Left forelimb (tissue), 1 donor: ENCODE data around the gene C1orf232.

Source experiments
- DNase-seq: peaks from one replicate; pipeline ENCODE4 v3.0.0-alpha.2; 2018; ENCODE audit warnings: low spot score

Gene C1orf232

DNA sequence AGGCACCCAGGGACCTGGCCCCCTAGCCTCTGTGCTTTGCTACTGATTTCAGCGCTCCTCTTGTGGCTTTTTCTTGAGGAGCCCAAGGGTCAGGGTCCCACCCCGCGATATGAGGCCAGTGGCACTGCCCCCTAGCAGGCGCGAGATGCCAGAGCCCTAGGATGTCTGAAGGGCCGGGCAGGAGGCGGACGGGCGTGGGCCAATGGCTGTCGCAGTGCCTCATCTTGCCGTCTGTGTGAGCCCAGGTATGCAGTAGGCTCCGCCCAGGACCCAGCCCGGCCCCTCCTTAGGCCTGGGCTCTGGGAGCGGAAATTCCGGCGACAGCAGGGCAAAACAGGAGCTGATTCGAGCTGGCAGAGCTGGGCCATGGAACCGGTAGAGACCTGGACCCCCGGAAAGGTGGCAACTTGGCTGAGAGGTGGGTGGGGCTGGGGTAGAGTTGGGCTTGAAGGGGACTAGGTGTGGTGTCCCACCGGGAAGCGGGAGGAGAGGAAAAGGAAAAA lies 8.5 kb upstream of the C1orf232 start, which contains the start of gene CNKSR1:
TSS of gene CNKSR1 (plus strand) at position 310 of the 503 bp plus-strand sequence. CDS start at position 367, 57 bp downstream.
- no peak for DNase-seq

DNA sequence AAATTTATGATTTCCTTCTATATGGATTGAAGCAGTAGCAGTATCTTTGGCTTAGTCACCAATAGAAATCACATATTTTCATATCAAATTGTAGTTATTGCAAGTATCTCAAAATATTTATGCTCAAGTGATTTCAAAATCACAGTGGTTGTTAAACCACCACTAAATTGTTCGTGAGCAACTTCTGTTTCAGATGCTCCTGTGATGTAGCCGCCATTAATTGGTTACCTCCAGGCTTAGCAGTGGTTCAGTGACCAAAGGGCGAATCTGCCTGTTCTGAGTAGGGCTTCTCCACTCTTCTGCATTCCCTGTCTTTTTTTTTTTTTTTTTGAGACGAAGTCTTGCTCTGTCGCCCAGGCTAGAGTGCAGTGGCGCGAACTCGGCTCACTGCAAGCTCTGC lies 6.6 kb upstream of the C1orf232 start:
- DNase-seq = no peak

DNA sequence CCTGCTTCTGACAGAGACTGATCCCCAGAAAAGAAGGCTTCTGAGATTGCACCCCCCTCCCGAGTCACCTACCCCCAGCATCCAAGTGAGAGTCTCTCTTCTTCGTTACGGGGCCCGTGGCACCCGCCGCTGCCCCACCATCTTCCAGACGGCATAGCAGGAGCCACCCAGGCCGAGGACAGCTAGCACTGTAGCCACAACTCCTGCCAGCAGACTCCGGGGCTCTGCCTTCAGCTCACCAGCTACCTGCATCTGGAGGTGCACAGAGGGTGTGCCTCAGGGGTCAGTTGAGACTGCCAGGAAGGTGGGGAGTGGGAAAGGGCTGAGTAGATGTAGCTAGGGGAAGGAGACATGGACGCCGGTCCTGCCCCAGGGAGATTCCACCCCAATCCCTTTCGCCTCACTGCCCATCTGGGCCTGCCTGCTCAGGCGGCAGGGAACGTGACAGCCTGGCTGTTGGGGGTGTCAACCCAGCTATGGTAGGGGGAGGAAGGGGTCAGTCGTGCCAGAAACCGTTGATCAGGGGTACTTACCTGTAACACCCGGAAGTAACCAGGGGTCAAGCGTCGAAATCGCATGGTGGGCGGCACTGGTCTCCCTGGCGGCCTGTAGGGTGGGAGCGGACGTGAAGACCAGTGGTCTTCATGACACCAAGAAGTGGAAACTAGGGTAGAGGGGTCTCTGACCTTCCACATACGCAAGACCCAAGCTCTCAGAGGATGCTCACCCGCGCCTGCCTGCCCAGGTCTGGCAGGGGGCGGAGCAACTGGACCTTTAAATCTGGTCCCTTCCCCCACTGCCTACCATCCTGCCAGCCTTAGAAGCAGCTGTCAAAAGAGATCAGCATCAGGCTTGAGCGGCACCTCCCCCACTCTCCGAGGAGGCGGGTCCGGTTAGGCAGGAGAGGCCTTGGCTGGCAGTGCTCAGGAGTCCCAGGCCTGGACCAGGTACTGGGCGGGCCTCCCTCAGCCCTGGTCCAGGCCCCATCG lies 2.6 kb upstream of the C1orf232 start, which contains the start of gene ZNF593OS:
TSS of gene ZNF593OS (minus strand) at position 749 of the 989 bp plus-strand sequence. CDS start at position 578, 171 bp downstream.
- DNase-seq = no peak

DNA sequence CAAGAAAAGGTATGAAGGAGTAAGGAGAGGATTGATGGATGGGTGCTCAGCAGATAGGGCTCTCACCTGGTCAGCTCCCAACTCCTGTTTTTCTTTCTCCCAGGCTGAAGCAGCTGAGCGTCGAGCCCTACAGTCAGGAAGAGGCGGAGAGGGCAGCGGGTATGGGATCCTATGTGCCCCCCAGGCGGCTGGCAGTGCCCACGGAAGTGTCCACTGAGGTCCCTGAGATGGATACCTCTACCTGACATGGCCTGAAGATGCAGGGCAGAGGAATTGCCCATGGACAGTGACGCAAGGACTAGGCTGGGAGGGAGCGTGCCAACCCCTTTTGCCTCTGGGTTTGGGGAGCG lies 1.7 kb upstream of the C1orf232 start:
- DNase-seq = no peak

DNA sequence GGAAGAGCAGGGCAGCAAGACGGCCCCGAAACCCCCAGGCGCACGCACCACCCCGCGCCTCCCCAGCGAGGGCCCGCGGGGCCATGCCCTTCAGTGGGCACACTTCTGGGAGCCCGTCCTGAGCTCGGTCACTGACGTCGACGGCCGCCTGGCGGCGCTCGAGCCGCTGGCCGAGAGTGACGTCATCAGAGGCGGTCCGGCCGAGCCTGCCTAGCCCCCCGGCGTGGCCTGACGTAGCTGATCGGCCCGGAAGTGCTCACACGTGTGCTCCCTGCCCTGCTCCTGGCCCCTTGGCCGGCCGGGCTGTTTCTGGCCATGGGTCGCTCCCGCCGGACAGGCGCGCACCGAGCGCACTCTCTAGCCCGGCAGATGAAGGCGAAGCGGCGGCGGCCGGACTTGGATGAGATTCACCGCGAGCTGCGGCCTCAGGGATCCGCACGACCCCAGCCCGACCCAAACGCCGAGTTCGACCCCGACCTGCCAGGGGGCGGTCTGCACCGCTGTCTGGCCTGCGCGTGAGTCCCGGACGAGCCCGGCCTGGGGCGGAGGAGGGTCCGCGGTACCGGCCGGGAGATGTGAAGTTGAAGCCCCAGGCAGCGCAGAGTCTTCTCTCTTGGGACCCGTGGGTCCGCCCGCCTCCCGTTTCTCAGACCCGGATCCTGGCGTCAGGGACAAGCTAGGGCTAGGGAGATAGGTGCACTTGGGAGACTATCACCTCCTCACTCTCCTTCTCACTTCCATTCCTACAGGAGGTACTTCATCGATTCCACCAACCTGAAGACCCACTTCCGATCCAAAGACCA lies 1.1 kb upstream of the C1orf232 start, which contains the start of gene ZNF593:
TSS of gene ZNF593 (plus strand) at position 240 of the 803 bp plus-strand sequence. CDS start at position 316, 76 bp downstream.
- peak; percentile 92 for DNase-seq

DNA sequence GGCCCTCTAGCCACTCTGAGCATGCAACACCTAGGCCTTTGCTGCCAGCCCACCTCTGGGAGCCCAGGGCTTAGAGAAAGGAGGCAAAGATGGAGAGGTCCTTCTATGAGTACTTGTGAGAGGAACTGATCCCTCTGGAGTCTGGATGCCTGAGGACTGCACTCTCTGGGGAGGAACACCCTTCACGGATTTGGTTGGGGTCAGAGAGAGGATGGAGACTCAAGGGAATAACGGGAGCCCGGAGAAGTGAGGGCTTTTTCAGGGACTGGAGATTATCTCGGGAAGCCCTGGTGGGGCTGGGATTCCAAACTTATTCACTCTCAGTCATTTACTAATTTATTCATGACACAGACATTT lies 413 bp upstream of the C1orf232 start:
- no peak for DNase-seq

DNA sequence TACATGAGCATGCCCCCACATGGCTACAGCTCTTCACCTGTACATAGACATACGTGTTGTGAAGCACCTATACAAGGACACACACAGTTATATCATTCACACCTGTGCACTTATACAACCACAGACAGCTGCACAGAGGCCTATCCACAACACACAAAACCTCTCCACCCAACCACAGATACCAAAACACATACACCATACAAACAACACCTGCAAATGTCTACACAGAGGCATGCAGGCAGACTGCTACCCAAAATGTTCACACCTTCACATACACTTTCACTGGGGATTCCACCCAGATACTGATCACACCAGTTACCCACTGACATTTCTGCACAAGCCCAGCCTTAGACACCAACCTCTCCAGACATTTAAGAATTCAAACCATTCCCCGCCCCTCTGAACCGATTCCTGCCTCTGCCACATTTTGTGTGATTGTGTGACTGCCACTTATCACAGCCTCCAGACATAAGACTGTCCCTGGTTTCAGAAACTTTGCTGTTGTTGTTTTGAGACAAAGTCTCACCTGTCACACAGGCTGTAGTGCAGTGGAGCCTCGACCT lies 2.0 kb downstream of the C1orf232 start:
- no peak for DNase-seq

DNA sequence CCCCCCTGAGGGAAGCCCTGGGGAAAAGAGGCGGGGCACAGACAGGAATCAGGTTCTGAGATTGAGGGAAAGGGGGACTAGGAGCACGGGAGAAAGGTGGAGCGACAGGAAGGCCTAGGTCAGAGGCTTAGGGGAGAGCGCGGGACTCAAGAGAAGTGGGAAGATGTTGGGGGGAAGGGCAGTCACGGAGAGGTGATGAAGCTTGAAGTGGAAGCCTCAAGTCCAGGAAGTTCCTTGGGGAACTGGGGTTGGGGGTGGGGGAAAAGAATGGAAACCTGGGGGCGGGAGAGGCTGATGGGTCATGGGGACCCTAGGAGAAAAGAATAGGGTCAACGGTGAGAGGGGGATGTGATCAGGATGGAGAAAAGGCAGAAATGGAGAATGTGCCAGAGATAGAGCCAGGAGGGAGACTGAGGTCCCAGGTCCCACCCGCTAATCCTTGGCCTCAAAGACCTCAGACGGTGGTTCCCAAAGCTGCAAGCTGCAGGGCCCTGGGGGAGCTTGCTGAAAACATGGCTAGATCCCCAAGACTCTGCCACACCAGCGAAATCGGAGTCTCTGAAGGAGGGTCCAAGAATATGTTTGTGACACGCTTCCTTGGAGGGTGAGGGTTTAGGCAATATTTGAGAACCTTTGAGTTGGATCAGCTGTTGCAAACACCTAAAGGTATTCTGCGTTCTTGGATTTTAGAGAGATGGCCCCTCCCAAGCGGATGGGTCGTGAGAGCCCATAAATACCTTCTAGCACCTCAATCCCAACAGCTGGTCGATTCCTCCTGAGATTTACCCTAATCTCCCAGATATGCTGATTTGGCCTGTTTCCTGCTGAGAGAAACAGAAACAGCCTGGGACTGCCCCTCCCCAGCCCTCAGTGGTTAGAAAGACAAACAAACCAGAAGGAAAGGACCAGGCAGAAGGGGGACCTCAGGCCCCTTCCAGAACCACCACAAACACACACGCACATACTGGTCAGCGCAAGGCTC lies 3.6 kb downstream of the C1orf232 start:
- DNase-seq = no peak

DNA sequence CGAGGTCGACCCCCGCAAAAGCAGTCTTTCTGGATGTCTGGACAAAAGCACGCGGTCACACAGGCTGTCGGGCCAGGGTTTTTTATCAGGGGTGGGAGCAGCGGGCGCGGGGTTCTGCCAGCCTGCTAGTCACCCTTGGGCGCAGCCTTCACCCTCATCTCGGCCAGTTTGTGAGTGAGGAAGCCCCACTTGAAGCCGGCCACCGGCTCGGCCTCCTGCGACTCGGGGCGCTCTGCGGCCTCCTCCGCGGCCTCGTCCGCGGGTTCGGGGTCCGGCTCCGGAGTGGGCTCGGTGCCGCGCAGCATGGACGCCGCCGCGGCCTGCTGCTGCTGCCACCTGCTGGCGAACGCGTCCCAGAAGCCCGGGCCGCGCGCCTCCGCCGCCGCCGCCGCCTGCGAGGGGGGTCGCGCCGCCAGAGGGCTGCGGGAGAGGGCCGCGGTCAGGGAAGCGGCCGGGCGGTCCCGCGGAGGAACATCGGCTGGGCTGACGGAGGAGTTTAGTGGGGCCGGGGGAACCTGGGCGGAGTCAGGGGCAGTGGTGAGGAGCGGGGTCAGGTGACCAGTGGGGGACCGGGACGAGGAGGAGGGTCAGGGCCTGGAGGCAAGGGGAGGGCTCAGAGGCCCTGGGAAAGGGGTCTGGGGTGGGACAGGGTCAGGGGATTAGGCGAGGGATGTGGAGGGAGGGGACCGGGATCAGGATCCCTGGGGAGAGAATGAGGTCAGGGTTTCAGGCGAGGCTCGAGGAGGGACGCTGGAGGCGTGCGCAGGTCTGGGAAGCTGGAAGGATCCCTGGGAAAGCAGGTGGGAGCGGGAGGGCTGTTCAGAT lies 4.5 kb downstream of the C1orf232 start:
- DNase-seq = no peak

DNA sequence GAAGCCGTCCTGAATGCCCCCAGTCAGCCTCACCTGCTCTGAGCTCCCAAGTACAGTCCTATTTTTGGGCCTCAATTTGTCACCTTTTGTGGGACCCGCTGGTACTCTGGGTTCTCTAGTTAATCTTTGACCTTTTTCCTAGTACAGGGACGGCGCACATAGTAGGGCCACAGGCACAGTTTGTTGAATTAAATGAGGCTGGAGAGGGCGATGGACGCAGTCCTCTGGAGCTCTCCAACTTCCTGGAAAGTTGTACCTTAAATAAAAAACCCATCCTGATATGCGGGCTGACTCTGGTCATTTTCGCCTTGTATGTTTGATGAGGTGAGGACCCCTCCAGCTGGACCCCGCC lies 5.1 kb downstream of the C1orf232 start:
- no peak for DNase-seq

DNA sequence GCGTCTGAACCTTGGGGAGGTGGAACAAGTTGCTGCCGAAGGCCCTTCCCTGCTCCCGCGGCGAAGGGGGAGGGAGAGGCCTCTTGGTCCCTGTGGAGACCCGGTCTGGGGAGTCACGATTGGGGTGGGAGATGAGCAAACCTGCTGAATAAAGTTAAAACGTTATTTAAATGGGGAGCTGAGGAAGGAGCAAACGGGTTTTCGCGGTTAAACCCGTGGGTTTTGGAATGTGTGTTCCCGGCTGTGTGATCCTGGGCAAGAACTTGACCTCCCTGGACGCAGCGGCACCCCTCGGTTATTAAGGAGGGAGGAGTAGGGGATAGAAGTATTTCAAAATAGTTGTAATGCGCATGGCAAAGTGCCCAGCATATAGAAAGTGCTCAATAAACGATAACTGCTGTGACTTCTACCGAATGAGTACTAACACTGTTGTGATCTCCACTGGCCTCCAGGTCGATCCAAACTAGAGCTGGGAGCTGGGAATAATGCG lies 6.5 kb downstream of the C1orf232 start:
- DNase-seq = no peak

DNA sequence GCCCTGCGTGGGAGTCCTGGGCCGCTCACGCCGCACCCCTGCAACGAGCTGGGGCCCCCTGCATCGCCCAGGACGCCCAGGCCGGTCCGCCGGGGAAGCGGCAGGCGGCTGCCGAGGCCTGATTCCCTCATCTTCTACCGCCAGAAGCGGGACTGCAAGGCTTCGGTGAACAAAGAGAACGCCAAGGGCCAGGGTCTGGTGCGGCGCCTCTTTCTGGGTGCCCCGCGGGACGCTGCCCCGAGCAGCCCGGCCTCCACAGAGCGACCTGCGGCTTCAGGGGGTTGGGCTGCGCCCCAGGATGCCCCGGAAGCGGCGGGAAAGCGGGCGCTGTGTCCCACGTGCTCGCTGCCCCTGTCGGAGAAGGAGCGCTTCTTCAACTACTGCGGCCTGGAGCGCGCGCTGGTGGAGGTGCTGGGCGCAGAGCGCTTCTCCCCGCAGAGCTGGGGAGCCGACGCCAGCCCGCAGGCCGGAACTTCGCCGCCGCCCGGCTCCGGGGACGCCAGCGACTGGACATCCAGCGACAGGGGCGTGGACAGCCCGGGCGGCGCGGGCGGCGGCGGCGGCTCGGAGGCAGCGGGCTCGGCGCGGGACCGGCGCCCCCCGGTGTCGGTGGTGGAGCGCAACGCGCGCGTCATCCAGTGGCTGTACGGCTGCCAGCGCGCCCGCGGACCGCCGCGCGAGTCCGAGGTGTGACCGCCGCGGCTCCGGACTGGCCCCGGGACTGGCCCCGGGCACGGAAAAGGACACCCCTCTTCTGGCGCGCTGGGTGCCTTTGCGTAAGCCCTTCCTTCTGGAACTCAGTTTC lies 7.1 kb downstream of the C1orf232 start:
- DNase-seq = peak; percentile 80

DNA sequence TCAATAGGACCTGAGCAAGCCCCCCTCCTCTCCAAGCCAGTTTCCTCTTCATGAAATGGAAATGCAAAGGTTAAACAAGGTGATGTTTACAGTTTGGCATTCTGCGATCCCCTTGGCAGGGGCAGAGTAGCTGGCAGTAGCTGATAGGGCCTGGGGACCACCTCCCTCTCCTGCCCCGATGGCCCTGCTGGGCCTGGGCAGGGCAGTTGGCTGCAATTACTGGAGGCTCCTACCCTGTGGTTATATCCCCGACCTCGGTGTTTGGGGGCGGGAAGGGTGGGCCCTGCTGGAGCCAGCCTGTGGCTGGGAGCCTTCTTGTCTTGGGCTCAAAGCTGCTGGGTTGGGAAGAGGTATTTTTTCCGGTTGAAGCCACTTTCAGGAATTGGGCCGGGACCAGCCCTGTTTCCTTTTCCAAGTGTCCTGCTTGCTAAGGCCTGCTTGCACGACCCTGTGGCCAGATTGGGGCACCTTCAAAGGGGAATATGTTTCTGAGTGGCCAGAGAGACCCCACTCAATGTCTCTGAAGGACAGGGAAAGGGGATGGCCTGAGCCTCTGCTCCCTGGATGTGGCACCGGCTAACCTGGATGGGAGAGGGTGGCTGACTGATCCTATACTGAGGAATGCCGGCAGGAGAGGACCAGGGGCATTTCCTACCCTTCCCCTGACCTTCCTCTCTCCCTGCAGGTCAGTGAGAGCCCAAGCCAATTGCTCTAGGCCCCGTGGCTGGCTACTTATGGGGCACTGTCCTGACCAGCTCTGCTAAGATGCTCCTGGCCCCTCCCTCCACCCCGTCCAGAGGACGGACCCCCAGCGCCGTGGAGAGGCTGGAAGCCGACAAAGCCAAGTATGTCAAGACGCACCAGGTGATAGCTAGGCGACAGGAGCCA lies 8.0 kb downstream of the C1orf232 start:
- DNase-seq = no peak

DNA sequence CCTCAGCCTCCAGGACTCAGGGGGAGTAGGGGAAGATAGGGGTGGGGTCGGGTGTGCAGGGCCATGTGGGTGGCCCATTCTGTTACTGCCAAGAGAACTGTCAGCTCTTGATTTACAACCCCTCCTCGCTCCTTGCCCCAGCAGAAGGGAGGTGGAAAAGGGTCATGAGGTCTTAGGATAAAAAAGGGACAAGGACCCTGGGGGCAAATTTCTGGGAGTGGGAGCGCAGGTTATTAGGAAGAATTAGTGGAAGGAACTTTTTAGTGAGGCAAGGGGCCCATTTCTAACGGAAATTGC lies 9.1 kb downstream of the C1orf232 start:
- DNase-seq = no peak

DNA sequence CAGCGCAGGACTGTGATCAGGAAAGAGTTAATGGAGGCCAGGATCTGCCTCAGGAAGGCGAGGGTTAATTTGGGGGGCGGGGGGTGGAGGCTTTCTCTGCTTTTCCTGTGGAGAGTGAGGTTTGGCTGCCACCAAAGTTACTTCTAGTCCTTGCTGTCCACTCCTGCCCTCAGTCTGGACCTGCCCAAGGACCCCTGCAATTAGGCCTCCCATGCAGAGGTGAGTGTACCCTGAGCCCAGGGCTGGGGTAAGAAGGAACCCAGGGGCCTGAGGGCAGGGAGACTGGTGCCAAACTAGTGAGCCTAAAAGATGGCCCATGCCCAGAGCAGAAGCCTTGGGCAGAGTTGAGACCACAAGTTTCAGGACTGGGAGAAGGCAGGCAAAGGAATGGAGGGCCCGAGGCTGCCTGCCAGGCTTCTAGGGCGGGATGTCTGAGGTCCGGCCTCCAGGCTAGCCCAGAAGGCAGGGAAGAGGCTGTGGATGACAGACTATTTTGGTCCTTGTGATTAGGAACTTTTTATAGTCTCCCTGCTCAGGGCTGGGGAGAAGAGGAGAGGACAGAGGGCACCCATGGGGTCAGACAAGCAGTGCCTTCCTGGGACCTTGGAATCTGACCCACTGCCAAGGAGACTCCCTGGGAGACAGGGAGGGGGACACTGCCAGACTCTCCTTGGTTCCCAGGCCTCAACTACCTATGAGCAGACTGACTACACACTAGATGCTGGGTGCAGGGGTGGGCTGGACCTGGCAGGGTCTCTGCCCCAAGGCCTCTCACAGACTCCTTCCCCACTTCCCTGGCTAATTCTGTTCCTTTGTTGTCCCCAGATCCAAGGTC lies 9.6 kb downstream of the C1orf232 start, which contains the start of gene FAM110D:
TSS of gene FAM110D (plus strand) at position 172 of the 835 bp plus-strand sequence. CDS start 2,213 bp downstream, outside the sequence.
- DNase-seq = no peak

DNA sequence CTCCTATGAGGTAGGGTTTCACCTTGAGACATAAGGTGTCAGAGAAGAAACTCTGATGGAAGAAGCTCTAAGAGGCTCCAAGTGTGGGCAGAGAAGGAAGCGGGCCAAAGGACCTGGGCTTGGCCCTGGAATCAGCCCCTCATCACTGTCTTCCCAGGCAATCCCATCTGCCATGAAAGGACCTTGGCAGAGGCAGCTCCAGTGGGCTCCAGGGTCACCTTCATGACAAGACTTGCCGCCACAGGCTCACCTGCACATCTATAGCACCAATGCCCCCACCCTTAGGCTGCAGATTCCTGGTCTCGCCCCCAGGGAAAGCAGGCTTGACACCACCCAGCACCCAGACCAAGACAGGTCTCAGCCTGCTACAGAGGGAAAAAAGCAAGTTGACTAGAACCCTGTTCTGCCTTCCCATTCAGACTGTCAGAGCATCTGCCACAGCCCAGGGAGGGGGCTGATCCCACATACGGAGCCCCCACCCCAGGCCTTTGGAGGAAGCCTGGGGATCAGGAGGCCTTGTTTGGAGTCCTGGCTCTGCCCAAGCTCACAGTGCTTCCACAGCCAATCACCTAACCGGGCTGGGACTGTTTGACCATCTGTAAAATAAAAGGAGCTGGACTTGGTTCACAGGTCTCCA lies 10.4 kb downstream of the C1orf232 start:
- no peak for DNase-seq
